HS-5 (cell line): Measurements from ENCODE around the gene SHROOM3.

ENCODE experiments used
- DNase-seq: peaks from one replicate; pipeline ENCODE4 v3.0.0-alpha.2; 2012; ENCODE audit warnings: low read depth

SHROOM3 gene

DNA sequence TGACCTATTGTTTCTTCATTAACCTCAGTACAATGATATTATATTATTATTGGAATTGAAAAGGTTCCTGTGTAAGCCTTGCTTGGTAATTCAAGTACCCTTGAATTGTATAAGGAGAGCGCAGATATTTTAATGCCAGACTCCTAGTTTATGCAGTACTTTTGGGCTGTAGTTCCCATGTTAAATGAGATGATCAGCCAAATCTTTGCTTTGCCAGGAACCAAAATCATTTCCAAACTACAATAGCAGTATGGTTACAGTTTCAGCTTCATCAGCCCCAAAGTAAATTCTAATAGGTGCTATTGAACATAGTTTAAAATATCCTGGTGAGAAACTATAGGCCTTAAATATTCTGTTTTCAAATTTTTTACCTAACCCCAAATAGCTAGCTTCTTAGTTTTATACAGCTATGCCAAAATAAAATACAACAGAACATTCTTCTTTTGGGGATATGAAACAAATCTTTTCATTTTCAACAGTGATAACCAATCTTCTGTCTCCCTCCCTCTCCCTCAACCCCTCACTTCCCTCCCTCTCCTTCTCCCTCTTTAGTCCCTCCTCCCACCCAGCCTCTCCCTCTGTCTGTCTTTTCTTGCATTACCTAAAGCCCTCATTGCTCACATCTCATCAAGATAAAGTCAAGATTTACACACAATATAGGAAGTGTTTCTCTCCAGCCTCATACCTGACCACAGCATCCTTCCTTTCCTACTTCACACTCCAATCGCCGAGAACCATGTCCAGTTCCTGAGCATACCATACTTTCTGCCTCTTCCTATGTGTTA lies 190.1 kb downstream of the SHROOM3 start:
- no peak for DNase-seq

DNA sequence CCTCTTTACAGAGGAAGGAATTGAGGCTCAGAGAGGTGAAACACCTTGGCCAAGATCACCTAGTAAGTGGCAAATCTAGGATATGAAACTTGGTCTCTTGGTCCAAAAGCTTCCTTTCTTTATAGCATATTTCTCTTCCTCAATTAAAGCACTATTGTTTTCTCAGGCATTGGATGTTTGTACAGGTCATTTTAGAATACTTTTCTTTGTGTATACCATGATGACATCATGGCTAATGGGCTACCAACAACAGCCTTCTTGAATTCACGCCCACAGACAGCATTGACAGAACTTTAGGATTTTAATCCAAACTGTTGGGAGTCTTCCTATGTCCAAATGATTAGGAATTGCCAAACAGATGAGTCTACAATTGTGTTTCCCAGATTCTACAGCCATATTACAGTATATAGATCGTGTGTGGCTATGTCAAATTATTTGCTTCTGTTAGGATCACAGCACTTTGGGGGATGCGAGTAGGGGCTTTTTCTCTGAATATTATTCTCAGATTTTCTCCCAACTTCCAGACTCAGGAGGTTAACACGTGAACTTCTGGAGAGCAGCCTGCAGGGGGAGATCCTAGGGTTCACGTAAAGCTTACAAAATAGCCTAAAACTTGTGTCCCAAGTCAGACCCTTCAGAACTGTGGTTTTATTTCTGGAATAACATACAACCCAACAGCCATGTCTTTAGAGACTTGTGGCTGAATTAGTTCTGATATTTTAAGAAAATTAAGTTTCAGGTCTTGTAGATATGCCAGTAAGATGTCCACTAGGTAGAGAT lies 191.8 kb downstream of the SHROOM3 start:
- DNase-seq = no peak

DNA sequence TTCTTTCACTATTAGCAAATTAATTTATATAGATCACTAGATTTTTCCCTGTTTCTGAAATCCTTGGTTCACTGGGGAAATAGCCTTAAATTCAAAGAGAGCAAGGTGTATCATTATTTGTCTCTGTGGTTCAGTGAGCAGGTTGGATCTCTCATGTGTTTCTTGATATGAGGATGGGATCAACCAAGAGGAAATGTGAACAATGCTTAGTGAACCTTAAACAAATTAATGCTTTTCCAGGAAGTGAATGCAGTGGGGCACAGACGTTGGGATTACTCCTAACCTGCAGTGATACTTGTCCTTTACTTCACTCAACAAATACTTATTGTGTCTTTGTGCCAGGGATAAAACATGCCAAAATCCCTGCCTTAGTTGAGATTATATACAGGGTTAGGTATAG lies 193.2 kb downstream of the SHROOM3 start:
- DNase-seq = no peak

DNA sequence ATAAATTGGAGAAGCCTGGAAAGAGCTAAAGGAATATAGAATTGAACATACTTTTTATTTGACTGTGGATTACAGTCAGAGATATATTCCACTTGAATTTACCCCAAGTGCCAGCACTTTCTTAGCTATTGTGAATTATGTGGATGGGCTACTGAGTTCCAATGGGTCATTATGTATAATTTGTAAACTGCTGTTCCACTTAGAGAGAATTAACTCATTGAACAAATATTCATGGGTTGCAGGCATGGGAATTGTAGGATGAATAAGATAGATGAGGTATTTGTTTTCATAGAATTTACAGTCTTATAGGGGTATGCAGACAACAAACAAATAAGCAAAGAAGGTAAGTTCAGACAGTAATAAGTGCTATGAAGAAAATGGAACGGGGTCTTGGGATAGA lies 195.7 kb downstream of the SHROOM3 start:
- DNase-seq = no peak

DNA sequence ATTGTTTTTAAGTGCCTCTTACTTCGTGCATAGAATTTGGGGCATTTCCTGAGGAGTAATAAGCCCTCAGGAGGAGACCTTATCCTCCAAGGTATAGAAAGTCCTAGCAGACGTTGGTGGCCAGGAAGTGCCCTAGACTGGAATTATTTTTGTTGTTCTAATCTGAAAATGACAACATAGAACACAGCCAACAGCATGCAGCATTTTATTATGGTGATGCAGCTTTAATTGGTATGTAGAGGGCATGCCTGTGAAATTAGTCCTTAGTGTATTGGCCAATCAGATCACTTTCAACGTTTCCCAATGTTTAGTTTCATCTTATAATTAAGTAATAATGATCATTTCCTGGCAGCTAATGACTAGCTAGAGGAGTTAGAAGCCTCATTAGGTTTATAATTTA lies 199.2 kb downstream of the SHROOM3 start:
- DNase-seq = peak; percentile 56

DNA sequence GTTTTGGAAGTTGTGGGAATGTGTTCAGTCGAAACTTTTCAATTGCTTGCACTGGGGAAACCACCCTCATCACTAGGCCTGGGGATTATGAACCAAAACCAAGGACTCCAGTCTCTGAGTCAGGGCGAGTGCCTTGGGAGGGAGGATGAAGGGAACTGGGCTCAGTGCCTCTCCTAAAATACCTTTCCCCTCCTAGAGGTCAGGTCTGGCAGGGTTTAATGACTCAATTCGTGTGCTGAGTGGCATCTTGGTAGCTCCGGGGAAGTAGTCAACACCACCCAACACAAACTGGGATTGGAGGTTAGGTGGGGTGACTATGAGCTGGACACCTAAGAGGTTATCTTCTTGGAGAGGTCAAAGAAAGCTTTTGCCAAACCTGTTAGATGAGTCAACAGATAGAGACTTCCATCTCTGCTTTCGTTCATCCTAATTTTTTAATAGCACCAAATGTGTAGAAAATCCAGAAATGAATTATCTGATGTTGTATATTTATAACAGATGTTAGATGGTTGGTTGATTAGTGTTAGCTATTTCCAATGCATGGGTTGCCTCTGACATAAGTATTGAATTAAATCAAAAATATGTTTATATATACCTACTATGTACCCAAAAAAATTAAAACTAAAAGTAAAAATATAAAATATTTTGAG lies 202.8 kb downstream of the SHROOM3 start:
- DNase-seq = peak; percentile 28

DNA sequence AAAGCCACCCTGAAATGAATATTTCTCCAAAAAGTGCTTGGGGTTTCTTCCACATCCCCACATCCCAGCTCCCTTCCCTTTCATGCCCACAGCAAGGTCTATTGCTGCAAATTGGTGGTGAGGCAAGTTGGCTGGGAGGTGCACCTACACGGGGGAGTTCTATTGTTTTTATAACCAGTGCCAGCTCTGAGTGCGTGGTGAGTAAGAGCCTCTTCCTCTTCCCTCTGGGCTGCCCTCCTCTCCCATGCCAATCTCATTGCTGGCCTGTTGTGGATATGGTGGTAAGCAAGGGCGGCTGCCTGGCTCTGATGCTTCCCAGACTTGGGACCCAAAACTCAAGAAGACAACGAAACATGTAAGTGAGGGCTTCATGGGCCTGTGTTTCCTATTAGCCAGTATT lies 204.3 kb downstream of the SHROOM3 start:
- DNase-seq = no peak

DNA sequence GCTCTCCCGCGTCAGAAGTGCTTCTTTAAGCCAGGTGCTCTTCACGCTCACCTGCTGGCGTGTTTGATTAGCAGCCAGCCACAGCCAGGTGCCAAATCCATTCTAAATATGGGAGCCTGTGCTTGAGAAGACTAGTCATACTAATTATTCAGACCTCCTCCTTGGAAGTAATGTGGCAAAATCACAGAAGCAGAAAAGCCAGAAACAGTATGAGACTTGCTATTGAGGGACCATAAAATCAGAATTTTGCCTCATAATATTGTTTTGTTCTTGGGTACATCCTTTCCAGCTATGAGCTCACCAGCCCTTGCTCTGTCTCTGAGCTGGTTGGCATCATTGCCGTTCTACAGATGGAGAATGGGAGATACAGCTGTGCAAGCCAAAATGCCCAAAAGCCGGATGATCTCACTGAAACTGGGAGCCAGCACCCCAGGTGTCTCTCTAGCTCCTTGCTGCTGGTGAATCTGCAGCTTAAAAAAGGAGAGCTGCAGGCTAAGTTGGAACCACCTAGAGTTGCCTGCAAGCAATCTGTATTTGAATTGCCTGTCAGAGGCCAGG lies 205.4 kb downstream of the SHROOM3 start:
- DNase-seq = no peak

DNA sequence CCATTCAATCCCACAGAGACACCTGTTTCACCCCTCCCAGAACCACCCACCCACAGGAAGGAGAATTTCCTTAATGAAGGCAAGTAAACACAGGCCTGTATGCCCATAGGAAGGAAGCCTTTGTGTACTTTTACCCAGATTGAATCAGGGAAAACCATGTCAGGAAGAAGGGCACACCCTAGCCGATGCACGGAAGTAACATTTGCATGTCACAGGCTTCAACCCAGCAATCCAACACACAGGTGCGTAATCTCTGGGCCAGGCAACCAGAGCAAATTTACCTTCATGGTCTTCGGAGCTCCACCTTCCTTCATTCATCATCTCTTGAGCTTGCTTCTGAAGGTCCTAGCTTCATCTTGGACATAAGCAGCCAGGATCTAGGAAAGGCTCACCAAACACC lies 206.3 kb downstream of the SHROOM3 start:
- no peak for DNase-seq

DNA sequence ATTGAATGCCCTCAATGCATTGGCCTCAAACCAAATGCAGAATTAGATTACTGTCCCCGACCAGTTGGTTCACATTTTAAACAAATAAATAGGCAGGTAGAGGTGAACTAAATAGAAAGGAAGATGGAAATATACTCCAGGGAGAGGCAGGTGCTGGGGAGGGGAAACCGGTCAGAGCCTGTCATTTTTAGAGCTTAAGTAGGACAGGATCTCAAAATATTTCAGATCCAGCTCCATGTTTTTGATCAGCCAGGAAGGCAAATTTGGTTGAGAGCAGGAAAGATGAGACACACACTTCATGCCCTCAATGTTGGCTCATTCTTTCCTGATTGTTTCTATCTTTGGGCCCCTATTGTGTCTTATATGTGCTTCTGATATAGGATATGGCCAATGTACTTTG lies 206.7 kb downstream of the SHROOM3 start:
- DNase-seq = no peak

DNA sequence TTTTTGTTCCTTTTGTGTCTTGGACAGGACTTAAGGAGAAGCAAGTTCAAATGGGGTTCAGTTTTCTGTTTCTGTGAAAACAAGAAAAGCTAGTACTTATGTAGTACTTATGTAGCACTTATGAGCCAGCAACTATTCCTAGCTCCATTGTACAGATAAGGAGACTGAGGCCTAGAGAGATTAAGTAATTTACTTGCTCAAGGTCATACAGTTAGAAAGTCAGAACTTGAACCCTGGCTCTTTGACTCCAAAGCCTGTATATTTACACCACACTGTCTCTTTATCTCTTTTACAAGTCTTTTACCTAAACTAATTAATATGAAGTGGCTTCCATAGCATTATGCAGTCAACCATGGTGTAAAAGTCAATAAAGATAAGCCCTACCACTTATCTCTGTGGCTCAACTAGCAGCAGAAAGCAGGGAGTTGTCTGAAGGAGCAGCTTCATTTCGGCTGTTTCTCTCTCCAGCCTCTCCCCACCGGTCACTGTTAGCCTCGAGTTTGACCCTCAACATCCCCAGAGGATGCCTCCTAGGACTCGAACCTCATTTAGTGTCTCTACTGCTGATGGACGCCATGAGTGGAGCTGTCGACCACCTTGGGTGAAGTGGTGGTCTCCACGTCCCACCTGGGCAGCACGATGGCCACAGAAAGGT lies 209.9 kb downstream of the SHROOM3 start:
- DNase-seq = no peak

DNA sequence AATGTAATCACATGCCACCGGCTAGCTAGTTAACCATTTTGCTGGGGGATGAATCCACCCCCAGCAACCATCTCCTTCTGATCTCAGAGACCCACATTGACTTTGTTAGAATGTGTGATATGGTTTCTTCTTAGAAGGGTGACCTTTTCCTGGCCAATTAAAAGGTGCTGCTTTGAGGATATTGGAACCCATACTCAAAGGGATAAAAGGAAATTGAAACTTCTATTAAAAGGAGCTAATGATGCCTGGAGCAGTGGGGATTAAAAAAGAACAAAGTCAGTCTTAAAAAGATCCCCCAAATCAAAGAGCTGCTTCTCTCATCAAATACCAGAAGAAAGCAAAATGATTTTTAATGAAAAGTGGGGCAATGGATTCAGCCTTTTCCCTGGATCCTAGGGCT lies 214.1 kb downstream of the SHROOM3 start:
- DNase-seq = no peak

DNA sequence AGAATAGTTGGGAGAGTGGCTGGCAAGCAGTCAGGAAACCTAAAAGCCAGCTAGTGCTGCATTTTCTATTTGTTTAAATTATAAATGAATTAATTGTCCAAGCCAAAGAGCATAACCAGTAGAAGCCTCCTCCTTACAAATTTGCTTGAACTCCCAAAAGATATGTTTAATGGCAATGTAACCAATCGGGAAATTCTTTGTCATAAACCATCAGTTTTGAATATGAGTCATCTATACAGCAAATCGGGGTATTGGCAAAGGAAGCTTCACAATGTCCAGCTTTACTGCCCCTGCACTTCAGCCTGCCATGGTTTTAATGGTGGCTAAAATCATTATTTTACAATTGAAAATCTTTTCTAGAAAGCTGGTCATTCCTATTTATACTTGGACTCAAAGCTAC lies 216.6 kb downstream of the SHROOM3 start:
- no peak for DNase-seq

DNA sequence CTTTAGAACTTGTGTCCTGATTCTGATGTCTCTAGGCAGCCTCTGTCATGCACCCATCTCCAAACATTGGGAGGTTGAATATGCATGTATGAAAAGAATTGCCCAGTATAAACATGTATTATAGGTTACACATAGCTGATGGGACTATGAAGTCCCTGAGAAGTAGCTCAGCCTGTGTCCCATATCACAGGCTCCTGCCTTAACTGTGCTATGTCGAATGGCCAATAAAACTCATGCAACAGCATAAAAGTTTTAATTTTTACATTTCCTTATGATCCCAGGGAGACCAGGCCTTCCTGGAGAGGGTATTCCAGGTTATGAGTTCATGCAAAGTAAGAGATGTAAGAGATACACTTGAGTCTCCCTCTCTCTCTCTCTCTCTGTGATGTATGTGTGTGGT lies 217.4 kb downstream of the SHROOM3 start:
- DNase-seq = no peak

DNA sequence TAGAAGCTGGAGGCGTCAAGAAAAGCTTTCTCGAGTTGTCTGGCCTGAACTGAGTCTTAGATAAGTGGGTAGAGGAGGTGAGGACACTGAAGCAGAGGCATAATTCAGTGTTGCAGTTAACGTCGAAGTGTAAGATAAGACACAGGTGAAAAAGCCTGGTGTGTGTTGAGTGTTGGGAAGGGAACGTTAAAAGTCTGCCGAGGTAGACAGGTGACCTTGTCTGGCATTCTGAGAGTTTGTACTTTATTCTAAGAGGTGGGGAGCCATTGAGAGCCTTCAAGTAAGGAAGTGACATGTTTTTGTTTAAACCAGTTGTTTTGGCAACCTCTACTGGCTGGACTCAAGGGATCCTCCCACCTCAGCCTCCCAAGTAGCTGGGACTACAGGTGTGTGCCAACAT lies 219.1 kb downstream of the SHROOM3 start:
- DNase-seq = no peak

DNA sequence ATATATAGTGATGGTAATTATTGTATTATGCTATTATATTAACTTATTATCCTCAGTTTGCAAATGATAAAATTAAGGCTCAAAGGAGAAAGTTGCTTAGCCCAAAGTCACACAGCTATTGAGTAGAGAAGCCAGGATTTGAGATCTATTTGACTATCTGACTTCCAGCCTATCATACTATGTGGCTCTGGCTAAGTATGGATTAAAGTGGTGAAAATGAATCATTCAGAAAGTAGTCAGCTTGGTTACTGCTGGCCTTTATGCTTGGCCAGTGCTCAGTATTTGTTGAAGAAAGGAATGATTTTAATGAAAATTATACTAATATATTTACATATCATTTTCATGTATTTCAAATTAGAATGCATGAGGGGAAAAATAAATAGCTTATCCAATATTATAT lies 219.8 kb downstream of the SHROOM3 start:
- no peak for DNase-seq

DNA sequence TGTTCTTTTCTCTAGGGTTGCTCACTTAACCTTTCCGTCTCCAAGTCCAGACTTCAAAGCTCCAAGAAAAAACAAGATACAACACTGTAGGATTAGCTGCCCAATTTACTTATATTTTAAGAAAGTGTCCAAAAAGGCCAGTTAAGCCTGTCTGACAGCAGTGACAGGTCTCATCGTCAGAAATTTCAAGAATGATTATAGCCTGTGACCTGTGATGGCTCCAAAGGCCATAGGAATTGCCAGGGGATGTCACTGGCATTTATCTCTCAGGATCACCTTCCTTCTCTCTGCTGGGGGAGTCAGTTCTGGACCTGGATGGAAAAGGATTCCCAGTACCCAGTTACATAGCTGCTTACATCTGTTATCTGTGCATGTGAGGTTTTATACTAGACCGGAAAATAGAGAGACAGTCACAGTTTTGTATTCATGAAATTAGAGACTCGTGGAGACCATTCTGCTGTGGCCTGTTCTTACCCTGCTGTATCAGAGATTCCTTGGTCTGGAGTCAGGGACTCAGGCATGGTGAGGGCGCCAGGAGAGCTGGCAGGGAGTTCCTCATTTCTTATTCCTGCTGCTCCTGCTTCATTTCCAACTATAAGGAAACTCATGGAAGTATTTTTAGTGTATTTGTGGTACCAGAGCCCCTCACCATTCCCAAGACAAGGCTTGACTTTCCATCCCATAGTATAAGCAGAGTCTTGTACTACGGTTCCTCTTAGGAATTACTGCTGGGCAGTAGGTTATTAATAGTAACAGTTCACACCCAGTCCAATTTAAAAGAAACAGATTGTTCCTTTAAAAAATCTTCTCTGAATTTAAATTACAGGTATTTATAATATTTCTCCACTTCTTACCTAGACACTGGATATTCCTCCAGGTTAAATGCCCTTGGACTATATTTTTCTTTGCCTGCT lies 220.8 kb downstream of the SHROOM3 start:
- no peak for DNase-seq

DNA sequence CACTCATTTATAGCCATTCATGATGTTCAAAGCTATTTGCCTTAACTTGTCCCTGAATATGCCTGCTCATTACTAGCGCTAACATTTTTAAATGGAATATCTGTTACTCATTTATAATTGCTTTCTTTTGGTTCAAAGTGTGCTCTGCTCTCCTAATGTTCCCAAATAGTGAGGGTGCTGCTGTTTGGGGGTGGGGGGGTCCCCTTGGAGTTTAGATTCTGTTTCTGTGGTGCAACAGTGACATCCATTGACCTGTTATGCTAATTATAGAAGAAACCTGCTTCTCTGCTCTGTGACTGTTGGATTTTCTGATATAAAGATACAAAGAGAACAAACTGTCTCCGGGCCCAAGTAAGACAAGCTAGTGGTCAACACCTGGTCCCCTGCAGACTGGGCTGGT lies 222.4 kb downstream of the SHROOM3 start:
- no peak for DNase-seq

DNA sequence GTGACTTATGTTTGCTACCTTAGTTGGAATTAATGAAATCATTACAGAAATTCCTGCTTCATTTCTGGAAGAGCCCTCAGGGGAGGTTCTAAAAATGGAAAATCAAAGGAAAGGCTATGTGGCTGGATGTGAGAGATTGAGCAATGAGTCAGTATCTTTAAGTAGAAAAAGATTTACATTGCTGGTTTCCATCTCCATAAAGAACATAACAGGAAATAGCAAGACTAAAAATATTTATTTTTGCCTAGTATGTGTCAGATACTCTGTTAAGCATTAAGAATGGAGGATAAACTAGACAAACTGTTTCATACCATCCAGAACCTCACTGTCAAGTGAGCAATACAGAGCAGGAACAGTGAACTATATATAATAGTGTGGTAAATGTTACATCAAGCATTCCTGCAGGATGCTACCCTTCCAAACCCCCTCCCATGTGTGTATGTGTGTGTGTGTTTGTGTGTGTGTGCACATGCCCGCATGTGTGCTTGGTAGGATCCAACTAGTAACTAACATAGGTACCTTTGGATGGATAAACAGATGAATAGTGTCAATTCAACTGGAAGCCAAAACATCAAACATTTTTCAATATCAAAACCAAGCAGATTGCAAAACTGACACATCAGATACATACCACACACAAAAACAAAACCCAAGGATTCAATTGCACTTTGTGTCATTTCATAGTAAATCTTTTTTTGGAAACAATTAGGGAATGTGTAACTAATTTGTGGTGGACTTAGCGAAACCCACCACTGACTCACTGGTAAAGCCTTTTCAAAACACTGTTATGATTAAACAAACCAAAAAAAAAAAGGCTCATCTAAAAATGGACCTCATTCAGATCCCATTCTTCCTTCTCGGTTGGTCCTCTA lies 223.4 kb downstream of the SHROOM3 start:
- peak; percentile 73 for DNase-seq

DNA sequence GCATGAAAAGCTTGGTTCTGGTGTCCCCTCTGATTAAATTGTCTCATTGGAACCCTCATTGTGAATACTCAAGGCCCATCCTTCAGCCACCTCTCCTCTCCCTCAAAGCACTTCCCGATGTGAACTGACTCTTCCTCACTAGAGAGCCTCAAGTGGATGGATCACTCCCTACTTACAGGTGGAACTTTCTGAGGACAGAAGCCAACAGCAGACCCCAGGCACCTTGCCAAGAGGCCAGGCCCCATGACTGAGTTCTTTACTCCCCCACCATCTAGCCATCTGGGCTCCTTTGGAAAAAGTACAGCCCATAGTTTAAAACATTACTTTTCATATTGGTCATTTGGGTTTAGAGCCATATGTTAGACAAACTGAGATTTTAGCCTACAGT lies 224.1 kb downstream of the SHROOM3 start:
- DNase-seq = no peak
